NCI-H748 treated with DMSO at 0.1 percent for 48 hours (cell line): ENCODE data around the gene VDAC1.
"Not testable (repeated sequence)": the region's sequence is repeated elsewhere in the genome, so short reads cannot be mapped to it uniquely, and the experiment has no call there.

Experiments used
- DNase-seq: peaks from one replicate; lab custom pipeline; 2025; lab: John Stamatoyannopoulos, UW

The VDAC1 gene

DNA sequence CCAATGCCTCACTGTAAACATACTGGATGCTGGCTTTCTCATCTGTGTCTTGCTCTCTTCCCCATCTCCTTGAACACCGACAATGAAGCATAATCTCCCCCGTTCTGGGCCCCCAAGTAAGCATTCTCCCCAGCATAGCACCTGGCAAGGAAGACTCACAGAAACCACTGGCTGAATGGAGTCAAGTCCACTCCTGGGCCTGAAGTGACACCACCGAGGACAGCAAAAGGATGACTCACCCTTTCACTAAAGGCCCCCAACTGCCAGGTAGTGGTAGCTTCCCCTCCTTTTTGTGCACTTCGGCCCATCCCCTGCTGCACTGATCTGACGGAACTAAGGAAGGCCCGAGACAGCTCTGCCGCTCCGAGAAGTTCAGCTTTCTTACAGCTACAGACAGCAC, 9.4 kb downstream of the VDAC1 start:
- no peak for DNase-seq

DNA sequence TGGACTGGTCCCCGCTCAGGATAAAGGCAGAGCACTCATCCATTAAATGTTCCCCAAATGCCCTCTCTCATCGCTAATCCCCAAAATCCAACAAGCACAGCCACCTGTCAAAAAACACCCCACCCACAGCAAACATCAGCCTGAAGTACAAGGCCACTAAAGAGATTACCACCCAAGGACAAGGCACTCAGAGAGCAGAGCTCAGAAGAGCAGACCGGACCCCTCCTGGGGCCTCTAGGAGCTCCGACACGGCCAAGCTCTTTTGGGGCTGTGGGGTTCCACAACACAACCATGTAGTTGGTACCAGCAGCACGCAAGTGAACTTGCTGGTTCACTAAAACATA, 9.8 kb downstream of the VDAC1 start:
- no peak for DNase-seq

DNA sequence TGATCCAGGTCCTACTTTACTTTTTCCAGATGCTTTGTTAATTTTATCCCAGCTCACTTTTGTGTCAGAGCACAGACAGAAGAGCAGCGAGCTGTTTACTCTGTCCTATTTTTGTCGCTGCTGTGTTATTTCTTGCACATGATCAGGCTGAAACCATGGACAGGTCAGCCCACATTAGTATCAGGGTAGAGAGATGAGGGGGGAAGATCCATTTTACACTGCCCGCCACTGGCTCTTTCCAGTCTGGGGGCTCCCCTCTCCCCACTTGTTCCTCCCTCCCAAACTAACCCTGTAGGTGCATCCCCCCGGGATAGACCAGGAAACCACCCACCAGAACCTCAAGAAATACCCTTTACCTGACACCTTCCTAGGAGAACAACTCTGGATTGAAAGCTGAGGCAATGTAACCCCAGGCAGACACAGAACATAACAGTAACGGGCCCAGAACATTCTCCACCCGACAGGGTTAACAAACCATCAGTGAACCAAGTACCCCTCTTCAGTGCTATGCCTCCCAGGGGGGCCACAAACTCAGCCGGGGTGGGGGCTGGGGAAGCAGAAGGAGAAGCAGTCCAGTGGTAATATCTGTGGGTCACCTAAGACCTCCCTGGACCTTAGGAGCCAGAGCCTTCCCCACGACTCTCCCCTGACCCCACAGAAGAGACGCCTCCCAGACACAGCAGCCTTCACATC, 10.3 kb downstream of the VDAC1 start:
- DNase-seq: no peak

- DNase-seq: no peak
These were observed 11.4 kb downstream of the VDAC1 start for GRCh38 chr5:133993185-133993936.

- DNase-seq: no peak
These were observed 12.2 kb downstream of the VDAC1 start for GRCh38 chr5:133992429-133993155.

DNA sequence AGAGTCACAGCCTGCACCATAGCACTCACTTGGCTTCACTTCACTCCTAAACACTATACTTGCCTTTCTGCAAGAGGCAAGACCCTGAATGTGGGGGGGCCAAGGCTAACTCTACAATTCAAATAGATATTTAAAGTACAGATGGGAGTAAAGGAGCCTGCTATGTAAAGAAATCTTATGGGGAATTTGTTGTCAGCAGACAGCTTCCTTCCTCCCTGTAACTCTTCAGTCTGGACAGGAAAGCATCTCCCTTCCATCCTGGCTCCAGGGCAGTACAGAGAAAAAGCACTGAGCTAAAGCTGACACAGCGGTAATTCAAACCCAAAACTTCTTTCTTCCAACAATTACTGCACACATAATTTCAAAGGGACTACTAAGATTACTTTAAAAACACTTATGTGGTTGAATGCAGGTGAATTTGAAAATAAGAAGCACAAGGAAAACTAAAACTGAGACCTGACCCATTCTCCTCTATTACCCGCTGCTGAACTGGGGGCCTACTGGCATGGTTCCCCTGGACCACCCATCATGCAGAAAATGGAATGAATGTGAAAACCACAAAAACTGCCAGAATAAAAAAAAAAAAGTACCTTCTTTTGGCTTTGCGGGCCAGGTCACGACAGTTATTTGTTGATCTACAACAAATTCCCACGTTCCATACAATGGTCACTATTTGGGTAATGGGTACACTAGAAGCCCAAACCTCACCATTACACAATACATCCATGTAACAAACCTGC, 13.4 kb downstream of the VDAC1 start:
- no peak for DNase-seq

GRCh38 chr5:133990396-133990795, 14.4 kb downstream of the VDAC1 start:
- DNase-seq: no peak

- no peak for DNase-seq
These were observed 19.1 kb downstream of the VDAC1 start for GRCh38 chr5:133985540-133986180.

- no peak for DNase-seq
These were observed 21.1 kb downstream of the VDAC1 start for GRCh38 chr5:133983674-133984073.

DNA sequence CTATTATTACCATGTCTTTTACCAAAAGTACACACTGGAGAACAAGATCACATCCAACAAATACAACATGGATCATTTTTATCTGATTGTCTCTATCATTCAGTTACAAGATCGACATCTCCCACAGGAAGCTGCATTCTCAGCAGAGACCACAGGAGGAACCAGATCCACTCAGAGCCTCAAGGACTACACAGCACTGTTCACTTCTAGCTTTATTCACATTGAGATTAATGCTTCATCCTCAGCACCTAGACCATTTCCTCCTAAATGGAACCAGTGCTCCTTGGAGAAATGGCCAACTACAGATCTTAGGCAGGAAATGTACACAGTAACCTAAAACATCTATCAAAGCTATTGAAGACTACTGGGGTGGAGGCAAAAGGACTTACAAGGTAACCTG, 23.1 kb downstream of the VDAC1 start:
- DNase-seq: no peak

DNA sequence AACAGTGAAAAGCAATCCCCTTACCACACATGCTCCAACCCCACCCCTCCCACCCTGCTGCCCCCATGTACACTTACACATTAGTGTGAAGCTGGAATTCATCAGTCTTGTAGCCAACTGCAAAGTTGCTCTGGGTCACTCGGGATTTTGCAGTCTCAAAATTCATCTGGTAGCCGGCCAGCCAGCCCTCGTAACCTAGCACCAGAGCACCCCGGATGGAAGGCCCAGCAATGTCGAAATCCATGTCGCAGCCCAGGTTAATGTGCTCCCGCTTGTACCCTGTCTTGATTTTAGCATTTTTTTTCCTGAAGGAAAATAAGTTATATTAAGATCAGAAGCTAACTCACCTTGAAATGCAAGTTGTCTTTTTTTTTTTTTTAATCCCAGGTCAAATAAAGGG, 24.1 kb downstream of the VDAC1 start:
- DNase-seq: no peak

GRCh38 chr5:133978943-133979342, 25.8 kb downstream of the VDAC1 start:
- DNase-seq: no peak

DNA sequence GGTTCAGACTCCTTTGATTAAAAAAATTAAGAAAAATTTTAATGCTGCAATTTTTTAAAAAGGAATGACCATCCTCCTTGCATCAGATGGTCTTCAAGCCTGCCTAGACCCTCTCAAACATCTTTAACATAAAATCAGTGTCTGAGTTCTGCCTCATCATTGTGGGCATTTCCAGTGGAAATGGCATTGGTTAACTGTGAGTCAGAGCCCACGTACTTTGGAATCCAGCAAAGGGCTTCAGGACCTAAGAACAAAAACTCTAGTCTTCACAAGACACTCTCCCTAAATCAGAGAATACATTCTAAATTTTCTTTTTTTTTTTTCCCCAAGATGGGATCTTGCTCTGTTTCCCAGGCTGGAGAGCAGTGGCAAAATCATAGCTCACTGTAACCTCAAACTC, 26.9 kb downstream of the VDAC1 start:
- no peak for DNase-seq

GRCh38 chr5:133977161-133977787, 27.5 kb downstream of the VDAC1 start:
- DNase-seq: no peak

- DNase-seq: not testable (repeated sequence)
These were observed 29.2 kb downstream of the VDAC1 start for GRCh38 chr5:133975546-133975945.

DNA sequence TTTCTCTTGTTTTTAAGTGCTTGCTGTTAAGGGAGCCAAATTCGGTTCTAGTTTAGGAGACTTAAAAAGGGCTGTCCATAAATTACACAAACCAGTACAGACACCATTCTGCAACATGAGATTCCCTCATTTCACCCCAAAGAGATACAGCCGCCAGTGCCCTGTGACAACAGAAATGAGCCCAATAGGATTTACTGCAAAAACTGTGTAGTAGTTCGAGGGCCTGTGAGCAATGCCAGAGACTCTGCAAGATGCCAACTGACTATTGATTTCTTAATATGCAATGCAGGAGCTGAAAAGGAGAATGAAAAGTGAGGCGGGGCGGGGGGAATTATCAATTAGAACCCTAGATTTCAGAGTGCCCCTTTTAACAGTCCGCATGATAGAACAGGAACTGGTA, 30.6 kb downstream of the VDAC1 start:
- DNase-seq: no peak

DNA sequence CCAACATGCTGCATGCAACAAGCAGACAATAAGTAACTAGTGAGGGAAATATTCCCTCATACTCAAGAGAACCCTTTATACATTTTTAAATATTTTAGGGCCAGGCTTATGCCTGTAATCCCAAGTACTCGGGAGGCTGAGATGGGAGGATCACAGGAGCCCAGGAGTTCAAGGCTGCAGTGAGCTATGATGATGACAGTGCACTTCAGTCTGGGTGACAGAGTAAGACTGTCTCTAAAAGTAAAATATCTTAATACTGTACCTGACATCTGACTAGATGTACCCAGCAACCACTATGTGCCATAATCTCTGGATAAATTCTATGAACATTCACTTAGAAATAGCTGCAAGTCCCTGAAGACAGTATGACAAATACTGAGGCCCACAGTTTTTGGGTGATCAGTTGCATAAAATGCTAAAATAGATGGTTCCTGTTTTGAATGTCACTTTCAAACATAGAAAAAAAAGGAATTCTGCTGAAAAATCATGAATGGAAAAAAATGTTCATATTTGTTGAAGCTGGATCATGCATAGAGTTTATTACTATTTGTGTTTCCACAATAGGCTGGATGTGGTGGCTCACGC, 34.4 kb downstream of the VDAC1 start:
- DNase-seq: no peak

DNA sequence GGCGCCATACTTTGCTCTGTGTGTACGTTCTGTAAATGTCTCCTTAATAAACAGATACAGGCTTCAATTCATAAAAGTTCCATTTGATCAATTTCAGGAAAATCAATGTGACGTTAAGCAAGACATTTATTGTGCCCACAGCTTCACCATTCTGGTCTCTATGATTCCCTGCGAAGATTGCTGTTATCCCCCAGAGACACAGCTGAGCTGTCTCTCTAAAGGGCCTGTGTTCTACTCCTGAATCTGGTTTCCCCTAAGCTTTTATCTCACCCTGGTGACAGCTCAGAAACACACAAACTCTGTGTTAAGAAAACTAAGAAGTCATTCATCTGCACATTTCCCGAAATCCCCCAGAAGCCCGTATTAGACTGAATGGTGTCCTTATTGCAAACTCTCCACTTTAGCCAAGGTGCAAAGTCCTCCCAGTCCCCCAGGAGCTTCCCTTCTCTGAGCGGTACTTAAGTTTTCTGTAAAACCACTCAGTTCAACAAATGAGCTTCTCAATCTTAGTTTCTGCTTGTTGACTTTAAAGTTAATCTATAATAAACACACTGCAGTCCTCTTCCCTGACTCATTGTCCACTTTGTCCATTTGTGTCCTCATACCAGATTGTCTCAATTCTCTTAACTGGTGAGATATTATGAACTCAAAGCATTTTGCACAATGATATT, 35.0 kb downstream of the VDAC1 start:
- DNase-seq: no peak

GRCh38 chr5:133968204-133968980, 36.4 kb downstream of the VDAC1 start, which contains the start of gene C5orf15:
Gene C5orf15 (minus strand): TSS chr5:133968625. CDS start chr5:133968584, 41 bp downstream.
- peak; percentile 88 for DNase-seq
